Uterus (tissue), 4 donors: ENCODE data around the gene LMOD3. TPM values are rescaled to one million over a fixed set of nuclear protein-coding genes. Genes with fewer than 3 reads are reported as not detected.

ENCODE experiments used
- DNase-seq, 2 donors: peaks; one replicate each; pipeline ENCODE4 v3.0.0-alpha.2; 2019 to 2020
- H3K27ac ChIP-seq, 2 donors: fragments of 200-600 bp; sonication (generic); 1 replicate in 1 of 2; 2 replicates in 1 of 2; pipeline ENCODE4 v1.5.1; 2016 to 2018
- H3K27me3 ChIP-seq, 2 donors: fragments of 200-600 bp; sonication (generic); one replicate each; pipeline ENCODE4 v1.5.1; 2018 to 2019; ENCODE audit warnings: control low read depth in 1 of 2
- H3K36me3 ChIP-seq, 2 donors: fragments of 200-600 bp; sonication (generic); one replicate each; pipeline ENCODE4 v1.5.1; 2019; ENCODE audit warnings: control low read depth in 1 of 2
- H3K4me1 ChIP-seq, 2 donors: fragments of 200-600 bp; sonication (generic); one replicate each; pipeline ENCODE4 v1.5.1; 2018 to 2019; ENCODE audit warnings: control low read depth in 1 of 2
- H3K4me3 ChIP-seq, 2 donors: fragments of 200-600 bp; sonication (generic); 1 replicate in 1 of 2; 2 replicates in 1 of 2; pipeline ENCODE4 v1.5.1; 2018 to 2019; ENCODE audit warnings: mild to moderate bottlenecking in 1 of 2
- H3K9me3 ChIP-seq, 2 donors: fragments of 200-600 bp; sonication (generic); one replicate each; pipeline ENCODE4 v1.5.1; 2019; ENCODE audit warnings: control low read depth in 1 of 2
- CTCF ChIP-seq, 4 experiments: fragments of 200-600 bp in 2 of 4; fragments of 450-650 bp in 2 of 4; sonication (generic) in 2 of 4; IDR thresholded peaks; one replicate each; pipeline ENCODE4 v1.5.1; 2016 to 2019; ENCODE audit warnings: antibody characterized with exemption in 4 of 4, mild to moderate bottlenecking in 2 of 4, moderate library complexity in 1 of 4
- POLR2A ChIP-seq, 2 donors: fragments of 450-650 bp; IDR thresholded peaks; one replicate each; pipeline ENCODE4 v1.6.1; 2016; ENCODE audit warnings: antibody characterized with exemption in 2 of 2, mild to moderate bottlenecking in 1 of 2, moderate library complexity in 1 of 2
- intact Hi-C: fragments of 100-400 bp; cut with DNase I; formaldehyde crosslinking; loops from one replicate; pipeline ENCODE4 v1.15.1; 2023; ENCODE audit warnings: low total_unique reads
- total RNA-seq, 4 donors: library from RNA; depleted of rRNA in 3 of 4; stranded (reverse); fragments of >200 nt in 3 of 4; gene quantifications; one replicate each; pipeline versions ENCODE4 v1.1.0 to v1.2.4, GENCODE V29; 2014 to 2023
- donor health status: DM: yes; HTN: yes; CAD: no.

Gene LMOD3
- total RNA-seq, 4 donors from 2014 or later: 0.24 TPM; not detected in 3

DNA sequence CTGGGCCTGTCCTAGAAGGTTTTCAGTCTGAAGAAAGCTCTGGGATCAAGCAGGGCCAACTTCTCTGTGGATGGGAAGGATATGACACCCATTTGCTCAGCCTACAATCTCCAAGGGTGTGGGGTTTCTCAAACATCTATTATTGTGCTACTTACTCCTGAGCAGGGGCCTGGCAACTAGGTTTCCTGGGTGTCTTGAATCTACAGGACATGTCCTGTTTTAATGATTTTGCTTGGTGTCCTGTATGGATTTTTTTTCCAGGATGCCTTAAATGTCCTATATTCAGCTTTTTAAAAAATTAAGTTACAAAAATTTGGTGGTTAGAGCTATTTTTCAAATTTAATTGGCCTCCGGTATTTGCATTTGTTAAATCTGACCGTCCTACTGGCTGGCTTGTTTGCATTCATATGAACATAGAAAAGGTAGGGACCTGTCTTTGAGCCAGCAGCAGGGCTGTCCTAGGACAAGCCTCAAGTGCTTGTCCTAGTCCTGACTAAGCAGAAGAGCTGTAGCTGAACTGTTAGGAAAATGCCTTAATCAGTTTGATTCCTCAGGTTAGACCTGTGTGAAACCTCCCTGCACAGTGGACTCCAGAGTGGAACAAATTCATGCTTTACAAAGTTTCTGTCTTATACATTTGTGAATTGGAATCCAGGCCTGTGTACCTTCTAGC is 40.0 kb upstream of the LMOD3 start:
- intact Hi-C loops: loop anchor here (10.0 kb wide), 1 partner anchor 512 kb away; no protein-coding TSS in a partner anchor
- no peaks in the 10 kb centered on the region for H3K4me1 ChIP-seq
- H3K9me3 ChIP-seq: no peaks in the 10 kb centered on the region
- H3K4me3 ChIP-seq: no peak overlapping the region
- no peak for TF ChIP-seq CTCF (IDR thresholded peaks at IDR 0.05)
- no peaks in the 10 kb centered on the region for H3K36me3 ChIP-seq
- DNase-seq: no peak
- no peaks in the 10 kb centered on the region for H3K27me3 ChIP-seq
- no peak overlapping the region for H3K27ac ChIP-seq

DNA sequence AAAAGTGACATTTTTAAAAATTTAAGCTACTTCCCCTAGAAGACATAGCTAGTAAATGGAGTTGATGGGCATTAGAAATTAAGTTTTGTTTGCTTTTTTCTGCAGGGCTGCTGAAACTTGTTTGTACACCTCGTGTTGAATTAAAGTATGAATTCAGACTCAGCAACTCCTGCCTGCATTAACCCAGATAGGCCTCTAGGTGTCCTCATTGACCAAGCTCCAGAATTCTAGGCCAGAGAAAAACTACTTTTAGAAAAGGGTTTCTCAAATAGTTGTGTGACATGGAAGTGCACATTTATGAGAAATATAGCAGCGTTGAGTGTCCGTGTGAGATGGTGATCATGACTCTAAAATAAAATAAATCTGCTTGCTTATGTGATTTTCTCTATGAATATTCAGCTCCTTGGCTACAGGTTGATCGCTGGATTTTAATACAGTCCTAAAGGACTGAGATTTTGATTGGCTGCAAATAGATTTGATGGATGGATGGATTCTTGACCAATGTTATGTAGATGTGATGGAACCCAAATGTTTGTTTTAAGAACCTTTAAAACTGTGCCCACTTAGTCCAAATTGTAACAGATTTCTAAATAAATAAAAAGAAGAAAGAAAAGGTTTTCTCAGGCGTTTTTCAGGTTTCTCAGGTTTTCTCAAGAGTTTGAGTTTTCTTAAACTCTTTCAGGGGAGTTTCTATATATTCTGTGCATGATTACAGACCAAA is 39.4 kb upstream of the LMOD3 start:
- H3K27ac ChIP-seq: no peak overlapping the region
- TF ChIP-seq CTCF (IDR thresholded peaks at IDR 0.05) (peak; percentile 85 to 95 (median 94)), POLR2A (IDR thresholded peaks at IDR 0.05) (no peak)
- no peaks in the 10 kb centered on the region for H3K4me1 ChIP-seq
- H3K27me3 ChIP-seq: no peaks in the 10 kb centered on the region
- no peaks in the 10 kb centered on the region for H3K36me3 ChIP-seq
- no peak overlapping the region for H3K4me3 ChIP-seq
- peak; percentile 17 to 27 for DNase-seq
- intact Hi-C loops: loop anchor here (10.0 kb wide), 1 partner anchor 513 kb away; no protein-coding TSS in a partner anchor
- H3K9me3 ChIP-seq: no peaks in the 10 kb centered on the region

- intact Hi-C loops: loop anchor here (10.0 kb wide), 1 partner anchor 514 kb away; no protein-coding TSS in a partner anchor
- Histone ChIP-seq H3K27ac (no peak overlapping the region), H3K4me3 (no peak overlapping the region), H3K27me3 (no peaks in the 10 kb centered on the region), H3K4me1 (no peaks in the 10 kb centered on the region), H3K36me3 (no peaks in the 10 kb centered on the region), H3K9me3 (no peaks in the 10 kb centered on the region)
- TF ChIP-seq POLR2A (IDR thresholded peaks at IDR 0.05) (no peak), CTCF (IDR thresholded peaks at IDR 0.05) (no peak)
- no peak for DNase-seq
Observed at GRCh38 chr3:69160525-69160924, 38.1 kb upstream of the LMOD3 start.

DNA sequence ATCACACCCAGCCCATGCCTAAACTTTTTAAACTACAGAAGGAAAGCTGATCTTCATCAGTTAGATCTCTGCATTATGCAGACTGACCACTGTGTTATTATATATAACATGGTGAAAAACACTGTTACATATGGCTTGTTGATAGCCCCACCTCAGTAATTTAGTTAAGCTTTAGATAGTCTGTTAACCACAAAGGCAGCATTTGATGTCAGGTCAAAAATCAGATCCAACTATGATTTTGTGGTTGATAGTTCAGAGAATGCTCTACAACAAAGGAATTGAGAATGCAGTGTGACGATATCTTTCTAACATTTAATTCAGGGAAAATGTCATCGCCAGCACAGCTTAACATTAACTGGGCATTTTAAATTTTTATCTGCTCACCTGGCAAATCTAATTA is 37.7 kb upstream of the LMOD3 start:
- Histone ChIP-seq H3K4me1 (no peaks in the 10 kb centered on the region), H3K9me3 (no peaks in the 10 kb centered on the region), H3K27me3 (no peaks in the 10 kb centered on the region), H3K27ac (no peak overlapping the region), H3K4me3 (no peak overlapping the region), H3K36me3 (no peaks in the 10 kb centered on the region)
- TF ChIP-seq POLR2A (IDR thresholded peaks at IDR 0.05) (no peak), CTCF (IDR thresholded peaks at IDR 0.05) (no peak)
- intact Hi-C loops: loop anchor here (10.0 kb wide), 1 partner anchor 515 kb away; no protein-coding TSS in a partner anchor
- DNase-seq: no peak

DNA sequence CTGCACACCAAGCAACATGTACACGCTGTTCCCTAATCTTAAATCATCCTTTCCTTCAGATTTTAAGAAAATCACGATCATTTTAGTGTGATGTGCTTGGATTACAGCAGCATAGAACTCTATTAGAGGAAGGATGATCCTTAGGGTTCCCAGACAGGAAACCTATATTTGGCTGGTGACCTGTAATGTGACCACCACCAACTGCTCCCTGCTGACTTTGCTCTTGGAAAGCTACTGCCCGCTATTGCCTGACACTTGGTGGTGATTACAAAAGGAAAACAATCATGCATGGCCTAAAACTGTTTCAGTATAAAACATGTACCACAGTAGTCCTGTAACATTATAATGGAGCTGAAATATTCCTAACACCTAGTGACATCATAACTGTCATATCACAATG is 27.2 kb upstream of the LMOD3 start:
- Histone ChIP-seq H3K4me1 (no peaks in the 10 kb centered on the region), H3K9me3 (no peaks in the 10 kb centered on the region), H3K4me3 (no peak overlapping the region), H3K36me3 (no peaks in the 10 kb centered on the region), H3K27ac (no peak overlapping the region), H3K27me3 (no peaks in the 10 kb centered on the region)
- intact Hi-C loops: no loop called here
- TF ChIP-seq POLR2A (IDR thresholded peaks at IDR 0.05): no peak
- no peak for TF ChIP-seq CTCF (IDR thresholded peaks at IDR 0.05)
- no peak for DNase-seq
